ENCODE results near the gene GID4. TPM values are rescaled to one million over a fixed set of nuclear protein-coding genes. Genes with fewer than 3 reads are reported as not detected.
"Not testable (repeated sequence)": the region's sequence is repeated elsewhere in the genome, so short reads cannot be mapped to it uniquely, and the experiment has no call there.

Gene GID4
- total and polyA plus RNA-seq, 10 donors: 3.0 to 11.5 (median 8.4) TPM

DNA sequence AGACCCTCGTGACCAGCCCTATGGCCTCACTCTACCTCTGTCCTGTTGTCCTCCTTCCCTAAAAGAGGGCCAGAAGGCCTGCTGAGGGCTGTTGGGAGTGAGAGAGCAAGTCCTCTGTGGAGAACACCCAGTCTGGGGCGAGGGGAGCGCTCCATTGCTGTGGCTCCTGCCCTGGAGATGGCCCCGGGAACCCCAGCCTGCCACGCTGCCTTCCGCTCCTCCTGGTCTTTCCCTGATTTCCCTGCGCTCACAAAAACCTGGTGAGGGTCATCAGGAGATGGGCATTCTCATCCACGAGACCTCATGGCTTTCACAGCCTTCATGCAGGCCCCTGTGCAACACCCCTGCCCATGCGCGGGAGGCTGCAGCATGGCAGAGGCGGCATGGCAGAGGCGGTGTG, 45.4 kb upstream of the GID4 start:
- H3K27ac ChIP-seq: no peak overlapping the region

GRCh38 chr17:17994271-17995069, 44.7 kb upstream of the GID4 start:
- 61 to 71% (median 66%) methylated on average over 17 to 18 of the region's 18 CpGs for WGBS, 5 donors

More for the DNA sequence above, 45.4 kb upstream of the GID4 start:
- Histone ChIP-seq H3K4me1 (no peaks in the 10 kb centered on the region), H3K4me3 (no peak overlapping the region), H3K36me3 (no peaks in the 10 kb centered on the region), H3K27me3 (replicated peaks in 1 of 7) (no peaks in the 10 kb centered on the region), H3K9me3 (no peaks in the 10 kb centered on the region)
- no peak for TF ChIP-seq POLR2A (IDR thresholded peaks at IDR 0.05)
- WGBS, 5 donors: 86 to 97% (median 96%) methylated on average over 12 of the region's 12 CpGs
- intact Hi-C loops (cut with DNase I; ENCODE audit: low total_unique reads): no loop called here
- DNase-seq: peak; percentile 58

DNA sequence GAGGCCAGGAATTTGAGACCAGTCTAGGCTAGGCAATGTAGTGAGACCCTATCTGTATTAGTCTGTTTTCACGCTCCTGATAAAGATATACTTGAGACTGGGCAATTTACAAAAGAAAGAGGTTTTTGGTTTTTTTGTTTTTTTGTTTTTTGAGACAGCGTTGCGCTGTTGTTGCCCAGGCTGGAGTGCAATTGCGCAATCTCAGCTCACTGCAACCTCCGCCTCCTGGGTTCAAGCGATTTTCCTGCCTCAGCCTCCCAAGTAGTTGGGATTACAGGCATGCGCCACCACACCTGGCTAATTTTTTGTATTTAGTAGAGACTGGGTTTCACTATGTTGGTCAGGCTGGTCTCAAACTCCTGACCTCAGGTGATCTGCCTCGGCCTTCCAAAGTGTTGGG, 43.3 kb upstream of the GID4 start:
- 89 to 95% (median 95%) methylated on average over 8 of the region's 8 CpGs for WGBS, 5 donors
- H3K9me3 ChIP-seq; H3K27me3 ChIP-seq (replicated peaks in 1 of 7); H3K27ac ChIP-seq; intact Hi-C loops (cut with DNase I; ENCODE audit: low total_unique reads); DNase-seq; H3K4me3 ChIP-seq; H3K36me3 ChIP-seq; H3K4me1 ChIP-seq: not testable (repeated sequence)

More at GRCh38 chr17:17994271-17995069, 44.7 kb upstream of the GID4 start:
- H3K27me3 ChIP-seq (replicated peaks in 1 of 7): no peaks in the 10 kb centered on the region
- peak; percentile 58 for DNase-seq
- intact Hi-C loops (cut with DNase I; ENCODE audit: low total_unique reads): no loop called here
- H3K27ac ChIP-seq: no peak overlapping the region
- H3K4me1 ChIP-seq: no peaks in the 10 kb centered on the region
- H3K36me3 ChIP-seq: no peaks in the 10 kb centered on the region
- no peaks in the 10 kb centered on the region for H3K9me3 ChIP-seq
- H3K4me3 ChIP-seq: no peak overlapping the region
- TF ChIP-seq, protein P1, sequence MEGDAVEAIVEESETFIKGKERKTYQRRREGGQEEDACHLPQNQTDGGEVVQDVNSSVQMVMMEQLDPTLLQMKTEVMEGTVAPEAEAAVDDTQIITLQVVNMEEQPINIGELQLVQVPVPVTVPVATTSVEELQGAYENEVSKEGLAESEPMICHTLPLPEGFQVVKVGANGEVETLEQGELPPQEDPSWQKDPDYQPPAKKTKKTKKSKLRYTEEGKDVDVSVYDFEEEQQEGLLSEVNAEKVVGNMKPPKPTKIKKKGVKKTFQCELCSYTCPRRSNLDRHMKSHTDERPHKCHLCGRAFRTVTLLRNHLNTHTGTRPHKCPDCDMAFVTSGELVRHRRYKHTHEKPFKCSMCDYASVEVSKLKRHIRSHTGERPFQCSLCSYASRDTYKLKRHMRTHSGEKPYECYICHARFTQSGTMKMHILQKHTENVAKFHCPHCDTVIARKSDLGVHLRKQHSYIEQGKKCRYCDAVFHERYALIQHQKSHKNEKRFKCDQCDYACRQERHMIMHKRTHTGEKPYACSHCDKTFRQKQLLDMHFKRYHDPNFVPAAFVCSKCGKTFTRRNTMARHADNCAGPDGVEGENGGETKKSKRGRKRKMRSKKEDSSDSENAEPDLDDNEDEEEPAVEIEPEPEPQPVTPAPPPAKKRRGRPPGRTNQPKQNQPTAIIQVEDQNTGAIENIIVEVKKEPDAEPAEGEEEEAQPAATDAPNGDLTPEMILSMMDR (IDR thresholded peaks at IDR 0.05 in 8 of 11, conservative IDR thresholded peaks at IDR 0.05 in 3 of 11): peak in 6 of 11 experiments; percentile 8 to 38 (median 28)
- TF ChIP-seq POLR2A (IDR thresholded peaks at IDR 0.05): no peak

DNA sequence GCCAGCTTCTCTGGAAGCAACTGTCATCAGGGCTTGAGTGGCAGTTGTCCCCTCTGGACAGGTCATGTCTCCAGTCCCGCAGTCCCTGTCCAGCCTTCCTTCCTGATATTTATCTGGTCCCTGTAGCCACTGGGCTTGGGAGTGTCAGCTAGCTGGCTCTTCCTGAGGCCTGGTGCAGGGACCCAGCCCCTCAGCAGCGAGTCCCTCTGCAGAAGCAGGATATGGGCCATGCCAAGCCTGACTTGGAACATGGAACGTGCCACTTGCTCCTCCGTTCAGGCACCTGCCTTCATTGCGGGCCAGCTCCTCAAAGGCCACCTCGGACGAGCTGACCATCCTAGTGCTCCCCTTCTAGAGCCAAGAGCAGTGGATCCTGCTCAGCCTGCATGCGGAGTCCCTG, 40.3 kb upstream of the GID4 start:
- Histone ChIP-seq H3K27me3 (replicated peaks in 1 of 7) (no peaks in the 10 kb centered on the region), H3K4me3 (no peak overlapping the region), H3K9me3 (no peaks in the 10 kb centered on the region), H3K27ac (no peak overlapping the region), H3K4me1 (no peaks in the 10 kb centered on the region), H3K36me3 (no peaks in the 10 kb centered on the region)
- whole genome bisulfite sequencing, 5 donors: 87 to 96% (median 93%) methylated on average over 7 to 8 of the region's 8 CpGs
- intact Hi-C loops (cut with DNase I; ENCODE audit: low total_unique reads): no loop called here
- DNase-seq: no peak
- TF ChIP-seq POLR2AphosphoS5 (IDR thresholded peaks at IDR 0.05) (no peak), POLR2A (IDR thresholded peaks at IDR 0.05) (no peak)
- TF ChIP-seq, protein P1 (IDR thresholded peaks at IDR 0.05 in 8 of 11, conservative IDR thresholded peaks at IDR 0.05 in 3 of 11): no peak

- no peak overlapping the region for H3K4me3 ChIP-seq
- H3K27ac ChIP-seq: no peak overlapping the region
- TF ChIP-seq POLR2A (IDR thresholded peaks at IDR 0.05): no peak
- TF ChIP-seq, protein P1 (IDR thresholded peaks at IDR 0.05 in 8 of 11, conservative IDR thresholded peaks at IDR 0.05 in 3 of 11): no peak
- no peaks in the 10 kb centered on the region for H3K9me3 ChIP-seq
- 85 to 92% (median 90%) methylated on average over 9 of the region's 9 CpGs for WGBS, 5 donors
- intact Hi-C loops (cut with DNase I; ENCODE audit: low total_unique reads): no loop called here
- no peaks in the 10 kb centered on the region for H3K4me1 ChIP-seq
- no peak for DNase-seq
- no peaks in the 10 kb centered on the region for H3K27me3 ChIP-seq (replicated peaks in 1 of 7)
- peaks cover 0 to 3% (median 0%) of the 10 kb centered on the region in 6 donors for H3K36me3 ChIP-seq
These were observed 39.7 kb upstream of the GID4 start for GRCh38 chr17:17999364-18000029.
